Stimulated activated naive CD8-positive, alpha-beta T cell treated with anti-CD3 and anti-CD28 coated beads, Interleukin-15, amount 100 ng/mL, for 72 hours (primary cell): ENCODE data around the gene LEMD2.

Source experiments
- ATAC-seq: fragments of 150-1000 bp; cut with Tn5 transposase; 2 replicates; pipeline ENCODE4 v1.10.0; 2021; ENCODE audit warnings: mild to moderate bottlenecking, moderate library complexity
- DNase-seq, 2 donors: peaks; one replicate each; pipeline ENCODE4 v3.0.0; 2021 to 2022
- H3K27ac Mint-ChIP-seq, 2 donors: one replicate each; pipeline ENCODE4 v1.8.0; 2022; ENCODE audit warnings: mild to moderate bottlenecking in 2 of 2, mixed read lengths in 2 of 2, moderate library complexity in 2 of 2
- H3K27me3 Mint-ChIP-seq: one replicate; pipeline ENCODE4 v1.8.0; 2022; ENCODE audit warnings: mixed read lengths
- H3K4me1 Mint-ChIP-seq: one replicate; pipeline ENCODE4 v1.8.0; 2022; ENCODE audit warnings: mild to moderate bottlenecking, mixed read lengths
- H3K4me3 Mint-ChIP-seq, 2 donors: one replicate each; pipeline ENCODE4 v1.8.0; 2022; ENCODE audit warnings: mild to moderate bottlenecking in 2 of 2, mixed read lengths in 2 of 2, moderate library complexity in 1 of 2
- H3K9me3 Mint-ChIP-seq, 2 donors: one replicate each; pipeline ENCODE4 v1.8.0; 2022; ENCODE audit warnings: mixed read lengths in 2 of 2

Gene LEMD2

GRCh38 chr6:33790379-33790778, 1.4 kb upstream of the LEMD2 start:
- ATAC-seq: no peak
- no peaks in the 10 kb centered on the region for H3K9me3 Mint-ChIP-seq
- no peak overlapping the region for H3K27ac Mint-ChIP-seq
- H3K4me1 Mint-ChIP-seq: peaks cover 35% of the 10 kb centered on the region
- H3K27me3 Mint-ChIP-seq: no peaks in the 10 kb centered on the region
- H3K4me3 Mint-ChIP-seq: peak overlapping the region in 1 of 2 donors; percentile 18
- DNase-seq: no peak

GRCh38 chr6:33789550-33789895, 593 bp upstream of the LEMD2 start:
- ATAC-seq (no peak), DNase-seq (no peak)
- H3K9me3 Mint-ChIP-seq: no peaks in the 10 kb centered on the region
- H3K4me1 Mint-ChIP-seq: peaks cover 43% of the 10 kb centered on the region
- peak overlapping the region; percentile 75 to 78 for H3K27ac Mint-ChIP-seq
- H3K27me3 Mint-ChIP-seq: no peaks in the 10 kb centered on the region
- H3K4me3 Mint-ChIP-seq: peak overlapping the region; percentile 81 to 86

GRCh38 chr6:33787954-33788693, 806 bp downstream of the LEMD2 start:
- no peaks in the 10 kb centered on the region for H3K9me3 Mint-ChIP-seq
- DNase-seq (peak; percentile 64 to 72), ATAC-seq (peak; percentile 70)
- peaks cover 51% of the 10 kb centered on the region for H3K4me1 Mint-ChIP-seq
- peak overlapping the region; percentile 88 to 96 for H3K4me3 Mint-ChIP-seq
- peak overlapping the region; percentile 98 to 99 for H3K27ac Mint-ChIP-seq
- no peaks in the 10 kb centered on the region for H3K27me3 Mint-ChIP-seq

- H3K4me1 Mint-ChIP-seq: peaks cover 51% of the 10 kb centered on the region
- DNase-seq (no peak), ATAC-seq (peak; percentile 2)
- H3K27ac Mint-ChIP-seq: peak overlapping the region; percentile 98 to 99
- H3K4me3 Mint-ChIP-seq: peak overlapping the region; percentile 88 to 96
- H3K9me3 Mint-ChIP-seq: no peaks in the 10 kb centered on the region
- H3K27me3 Mint-ChIP-seq: no peaks in the 10 kb centered on the region
Observed at GRCh38 chr6:33787346-33787953, 1.5 kb downstream of the LEMD2 start.

GRCh38 chr6:33786736-33787135, 2.2 kb downstream of the LEMD2 start:
- H3K4me1 Mint-ChIP-seq: peaks cover 51% of the 10 kb centered on the region
- no peak for ATAC-seq
- no peak overlapping the region for H3K27ac Mint-ChIP-seq
- H3K27me3 Mint-ChIP-seq: no peaks in the 10 kb centered on the region
- no peak for DNase-seq
- no peaks in the 10 kb centered on the region for H3K9me3 Mint-ChIP-seq
- peak overlapping the region; percentile 40 to 96 for H3K4me3 Mint-ChIP-seq

GRCh38 chr6:33785778-33786177, 3.2 kb downstream of the LEMD2 start:
- no peak overlapping the region for H3K27ac Mint-ChIP-seq

GRCh38 chr6:33784787-33785186, 4.1 kb downstream of the LEMD2 start:
- ATAC-seq (no peak), DNase-seq (no peak)
- H3K4me3 Mint-ChIP-seq: no peak overlapping the region
- H3K4me1 Mint-ChIP-seq: peaks cover 55% of the 10 kb centered on the region
- H3K9me3 Mint-ChIP-seq: no peaks in the 10 kb centered on the region
- no peak overlapping the region for H3K27ac Mint-ChIP-seq
- no peaks in the 10 kb centered on the region for H3K27me3 Mint-ChIP-seq

More at GRCh38 chr6:33785778-33786177, 3.2 kb downstream of the LEMD2 start:
- Mint-ChIP-seq H3K27me3 (no peaks in the 10 kb centered on the region), H3K4me1 (peaks cover 57% of the 10 kb centered on the region), H3K4me3 (peak overlapping the region; percentile 32 to 40), H3K9me3 (no peaks in the 10 kb centered on the region)
- ATAC-seq: no peak
- no peak for DNase-seq

- ATAC-seq (no peak), DNase-seq (no peak)
- no peaks in the 10 kb centered on the region for H3K9me3 Mint-ChIP-seq
- no peaks in the 10 kb centered on the region for H3K27me3 Mint-ChIP-seq
- no peak overlapping the region for H3K4me3 Mint-ChIP-seq
- peaks cover 47% of the 10 kb centered on the region for H3K4me1 Mint-ChIP-seq
- H3K27ac Mint-ChIP-seq: peak overlapping the region; percentile 2 to 68
Observed at GRCh38 chr6:33783781-33784520, 5.0 kb downstream of the LEMD2 start.

GRCh38 chr6:33782561-33782960, 6.4 kb downstream of the LEMD2 start:
- H3K27ac Mint-ChIP-seq: peak overlapping the region; percentile 33 to 81
- no peak for DNase-seq
- H3K4me1 Mint-ChIP-seq: peaks cover 43% of the 10 kb centered on the region
- no peak for ATAC-seq
- no peaks in the 10 kb centered on the region for H3K9me3 Mint-ChIP-seq
- no peaks in the 10 kb centered on the region for H3K27me3 Mint-ChIP-seq
- H3K4me3 Mint-ChIP-seq: no peak overlapping the region

GRCh38 chr6:33781131-33781975, 7.6 kb downstream of the LEMD2 start:
- no peak overlapping the region for H3K4me3 Mint-ChIP-seq
- H3K27me3 Mint-ChIP-seq: no peaks in the 10 kb centered on the region
- no peak overlapping the region for H3K27ac Mint-ChIP-seq
- peaks cover 31% of the 10 kb centered on the region for H3K4me1 Mint-ChIP-seq
- ATAC-seq (no peak), DNase-seq (no peak)
- no peaks in the 10 kb centered on the region for H3K9me3 Mint-ChIP-seq

- DNase-seq (no peak), ATAC-seq (no peak)
- H3K9me3 Mint-ChIP-seq: no peaks in the 10 kb centered on the region
- H3K27ac Mint-ChIP-seq: peak overlapping the region in 1 of 2 donors; percentile 69
- peaks cover 18% of the 10 kb centered on the region for H3K4me1 Mint-ChIP-seq
- H3K27me3 Mint-ChIP-seq: no peaks in the 10 kb centered on the region
- H3K4me3 Mint-ChIP-seq: no peak overlapping the region
Observed at GRCh38 chr6:33779895-33780294, 9.0 kb downstream of the LEMD2 start.

GRCh38 chr6:33779290-33779689, 9.6 kb downstream of the LEMD2 start:
- Mint-ChIP-seq H3K4me3 (no peak overlapping the region), H3K27me3 (no peaks in the 10 kb centered on the region), H3K4me1 (peaks cover 11% of the 10 kb centered on the region), H3K27ac (no peak overlapping the region), H3K9me3 (no peaks in the 10 kb centered on the region)
- DNase-seq: no peak
- ATAC-seq: no peak

- peak overlapping the region in 1 of 2 donors; percentile 37 for H3K27ac Mint-ChIP-seq
- DNase-seq (no peak), ATAC-seq (no peak)
- H3K9me3 Mint-ChIP-seq: no peaks in the 10 kb centered on the region
- H3K27me3 Mint-ChIP-seq: no peaks in the 10 kb centered on the region
- peaks cover 6% of the 10 kb centered on the region for H3K4me1 Mint-ChIP-seq
- no peak overlapping the region for H3K4me3 Mint-ChIP-seq
Observed at GRCh38 chr6:33778444-33779121, 10.3 kb downstream of the LEMD2 start.

- peaks cover 6% of the 10 kb centered on the region for H3K4me1 Mint-ChIP-seq
- H3K9me3 Mint-ChIP-seq: no peaks in the 10 kb centered on the region
- DNase-seq (no peak), ATAC-seq (no peak)
- no peaks in the 10 kb centered on the region for H3K27me3 Mint-ChIP-seq
- no peak overlapping the region for H3K4me3 Mint-ChIP-seq
- H3K27ac Mint-ChIP-seq: peak overlapping the region in 1 of 2 donors; percentile 37
Observed at GRCh38 chr6:33777398-33778388, 11.2 kb downstream of the LEMD2 start.
